Activated CD4-positive, alpha-beta T cell treated with anti-CD3 and anti-CD28 coated beads, Interleukin-10, Interleukin-2, amounts not matched to agents 100 ng/mL and 50 ng/mL, durations not matched to agents 16 hours and 8 hours (primary cell): ENCODE measurements around the gene COPZ1.
"Not testable (repeated sequence)": the region's sequence is repeated elsewhere in the genome, so short reads cannot be mapped to it uniquely, and the experiment has no call there.

ENCODE experiments used
- DNase-seq: peaks from one replicate; pipeline ENCODE4 v3.0.0-alpha.2; 2020

COPZ1 gene

GRCh38 chr12:54294953-54295566 lies 29.9 kb upstream of the COPZ1 start:
- no peak for DNase-seq

- DNase-seq: no peak
Measured at GRCh38 chr12:54296393-54297099, 28.4 kb upstream of the COPZ1 start.

- DNase-seq: no peak
Measured at GRCh38 chr12:54298904-54299303, 26.0 kb upstream of the COPZ1 start.

GRCh38 chr12:54299515-54300224 lies 25.3 kb upstream of the COPZ1 start:
- DNase-seq: no peak

- no peak for DNase-seq
Measured at GRCh38 chr12:54300225-54300731, 24.7 kb upstream of the COPZ1 start.

GRCh38 chr12:54300732-54301427 lies 24.1 kb upstream of the COPZ1 start, which contains the start of gene NFE2:
NFE2 (minus strand) TSS chr12:54301015; CDS start chr12:54295248, 5,767 bp downstream.
- DNase-seq: no peak

GRCh38 chr12:54301428-54302048 lies 23.4 kb upstream of the COPZ1 start:
- no peak for DNase-seq

- DNase-seq: no peak
Measured at GRCh38 chr12:54303640-54304039, 21.3 kb upstream of the COPZ1 start.

- DNase-seq: no peak
Measured at GRCh38 chr12:54304187-54304810, 20.6 kb upstream of the COPZ1 start.

- no peak for DNase-seq
Measured at GRCh38 chr12:54306925-54307741, 17.8 kb upstream of the COPZ1 start.

- no peak for DNase-seq
Measured at GRCh38 chr12:54311051-54311450, 13.9 kb upstream of the COPZ1 start.

- not testable (repeated sequence) for DNase-seq
Measured at GRCh38 chr12:54312309-54312708, 12.6 kb upstream of the COPZ1 start.

GRCh38 chr12:54321363-54321762 lies 3.6 kb upstream of the COPZ1 start:
- no peak for DNase-seq

- DNase-seq: not testable (repeated sequence)
Measured at GRCh38 chr12:54325442-54326109, 645 bp downstream of the COPZ1 start.

GRCh38 chr12:54328595-54329337 lies 3.8 kb downstream of the COPZ1 start:
- no peak for DNase-seq

- DNase-seq: no peak
Measured at GRCh38 chr12:54329759-54330158, 4.8 kb downstream of the COPZ1 start.

GRCh38 chr12:54330442-54330841 lies 5.5 kb downstream of the COPZ1 start:
- DNase-seq: no peak

GRCh38 chr12:54331461-54331860 lies 6.5 kb downstream of the COPZ1 start:
- no peak for DNase-seq

GRCh38 chr12:54333420-54334034 lies 8.6 kb downstream of the COPZ1 start:
- DNase-seq: no peak
